Measurements from ENCODE around the gene FRAS1. TPM values are rescaled to one million over a fixed set of nuclear protein-coding genes. Genes with fewer than 3 reads are reported as not detected.

The FRAS1 gene
- total and polyA plus RNA-seq, 2 donors (not counting 1 experiment from before 2014, with no cell fraction given): 0.03 to 0.12 TPM

- H3K4me3 Mint-ChIP-seq: no peak overlapping the region
- no peaks in the 10 kb centered on the region for H3K36me3 ChIP-seq (replicated peaks in 1 of 2; ENCODE audit: control extremely low read depth in 1 of 2, control insufficient read depth in 1 of 2, extremely low read depth in 1 of 2, insufficient read depth in 2 of 2, low read length in 1 of 2)
- WGBS (ENCODE audit: insufficient coverage): 90% methylated on average over 2 of the region's 6 CpGs
These were observed 306.0 kb downstream of the FRAS1 start for GRCh38 chr4:78363031-78363570.

GRCh38 chr4:78369679-78370078, 312.6 kb downstream of the FRAS1 start:
- POLR2A ChIA-PET: no interaction called here
- no peaks in the 10 kb centered on the region for H3K4me1 Mint-ChIP-seq
- Histone ChIP-seq H2AFZ (ENCODE audit: insufficient read depth, low read depth, low read length, poor library complexity, severe bottlenecking) (no peak overlapping the region), H3K27ac (ENCODE audit: low read length in 2 of 2) (no peak overlapping the region), H3K27me3 (replicated peaks in 1 of 4; ENCODE audit: control extremely low read depth in 1 of 4, control insufficient read depth in 3 of 4, insufficient read depth in 4 of 4, low read length in 3 of 4) (no peaks in the 10 kb centered on the region), H3K4me1 (ENCODE audit: control insufficient read depth in 2 of 2, insufficient read depth in 2 of 2, low read length in 2 of 2) (no peaks in the 10 kb centered on the region), H3K79me2 (ENCODE audit: control insufficient read depth, insufficient read depth, low read length) (no peaks in the 10 kb centered on the region), H3K36me3 (replicated peaks in 1 of 2; ENCODE audit: control extremely low read depth in 1 of 2, control insufficient read depth in 1 of 2, extremely low read depth in 1 of 2, insufficient read depth in 2 of 2, low read length in 1 of 2) (no peaks in the 10 kb centered on the region), H3K9ac (ENCODE audit: low read length) (no peak overlapping the region), H4K20me1 (ENCODE audit: control insufficient read depth, insufficient read depth, low read length, poor library complexity, severe bottlenecking) (no peaks in the 10 kb centered on the region), H3K9me3 (ENCODE audit: control extremely low read depth in 1 of 3, control insufficient read depth in 2 of 3, insufficient read depth in 1 of 3, low read length in 2 of 3) (no peaks in the 10 kb centered on the region), H3K4me3 (ENCODE audit: control extremely low read depth in 1 of 5, extremely low read depth in 1 of 5, insufficient read depth in 1 of 5, low read depth in 2 of 5, low read length in 4 of 5) (no peak overlapping the region), H3K4me2 (replicated peaks; ENCODE audit: low read depth, low read length, poor library complexity, severe bottlenecking) (no peak overlapping the region)
- WGBS (ENCODE audit: insufficient coverage): 100% methylated on average over 1 of the region's 4 CpGs
- H3K9me3 Mint-ChIP-seq (ENCODE audit: insufficient read depth): no peaks in the 10 kb centered on the region
- no peak for ATAC-seq (ENCODE audit: low read depth)
- intact Hi-C loops (cut with micrococcal nuclease): no loop called here
- no peak overlapping the region for H3K4me3 Mint-ChIP-seq
- CTCF ChIA-PET: no interaction called here
- H3K27ac Mint-ChIP-seq: no peak overlapping the region
- no peak for TF ChIP-seq CTCF (IDR thresholded peaks at IDR 0.05)
- TF ChIP-seq EZH2 (IDR thresholded peaks at IDR 0.05; ENCODE audit: borderline replicate concordance, insufficient read depth, low read depth, low read length, poor library complexity, severe bottlenecking): no peak
- no peak for DNase-seq
- H3K27me3 Mint-ChIP-seq: peaks cover 14% of the 10 kb centered on the region

More at GRCh38 chr4:78363031-78363570, 306.0 kb downstream of the FRAS1 start:
- H3K4me2 ChIP-seq (replicated peaks; ENCODE audit: low read depth, low read length, poor library complexity, severe bottlenecking): no peak overlapping the region
- no peaks in the 10 kb centered on the region for H4K20me1 ChIP-seq (ENCODE audit: control insufficient read depth, insufficient read depth, low read length, poor library complexity, severe bottlenecking)
- no peak overlapping the region for H3K27ac Mint-ChIP-seq
- no peaks in the 10 kb centered on the region for H3K79me2 ChIP-seq (ENCODE audit: control insufficient read depth, insufficient read depth, low read length)
- H2AFZ ChIP-seq (ENCODE audit: insufficient read depth, low read depth, low read length, poor library complexity, severe bottlenecking): no peak overlapping the region
- intact Hi-C loops (cut with micrococcal nuclease): no loop called here
- H3K9me3 Mint-ChIP-seq (ENCODE audit: insufficient read depth): no peaks in the 10 kb centered on the region
- DNase-seq (no peak), ATAC-seq (ENCODE audit: low read depth) (no peak)
- CTCF ChIA-PET: no interaction called here
- no peaks in the 10 kb centered on the region for H3K9me3 ChIP-seq (ENCODE audit: control extremely low read depth in 1 of 3, control insufficient read depth in 2 of 3, insufficient read depth in 1 of 3, low read length in 2 of 3)
- H3K4me1 ChIP-seq (ENCODE audit: control insufficient read depth in 2 of 2, insufficient read depth in 2 of 2, low read length in 2 of 2): no peaks in the 10 kb centered on the region
- TF ChIP-seq EZH2 (IDR thresholded peaks at IDR 0.05; ENCODE audit: borderline replicate concordance, insufficient read depth, low read depth, low read length, poor library complexity, severe bottlenecking) (no peak), CTCF (IDR thresholded peaks at IDR 0.05) (no peak)
- POLR2A ChIA-PET: no interaction called here
- H3K27me3 Mint-ChIP-seq: peaks cover 22% of the 10 kb centered on the region
- peaks cover 0 to 3% (median 0%) of the 10 kb centered on the region in 4 experiments for H3K27me3 ChIP-seq (replicated peaks in 1 of 4; ENCODE audit: control extremely low read depth in 1 of 4, control insufficient read depth in 3 of 4, insufficient read depth in 4 of 4, low read length in 3 of 4)
- H3K27ac ChIP-seq (ENCODE audit: low read length in 2 of 2): no peak overlapping the region
- no peaks in the 10 kb centered on the region for H3K4me1 Mint-ChIP-seq
- no peak overlapping the region for H3K4me3 ChIP-seq (ENCODE audit: control extremely low read depth in 1 of 5, extremely low read depth in 1 of 5, insufficient read depth in 1 of 5, low read depth in 2 of 5, low read length in 4 of 5)
- H3K9ac ChIP-seq (ENCODE audit: low read length): no peak overlapping the region
